Suprapubic skin (tissue), 4 donors: ENCODE measurements around the gene RXRA. TPM values are rescaled to one million over a fixed set of nuclear protein-coding genes. Genes with fewer than 3 reads are reported as not detected.

ENCODE experiments used
- DNase-seq, 2 donors: peaks; one replicate each; pipeline ENCODE4 v3.0.0-alpha.2; 2019; ENCODE audit warnings: low spot score in 2 of 2
- H3K27ac ChIP-seq: fragments of 200-600 bp; sonication (generic); one replicate; pipeline ENCODE4 v1.5.1; 2019
- H3K27me3 ChIP-seq: fragments of 200-600 bp; sonication (generic); one replicate; pipeline ENCODE4 v1.5.1; 2019
- H3K36me3 ChIP-seq: fragments of 200-600 bp; sonication (generic); one replicate; pipeline ENCODE4 v1.5.1; 2019
- H3K4me1 ChIP-seq: fragments of 200-600 bp; sonication (generic); one replicate; pipeline ENCODE4 v1.5.1; 2019
- H3K4me3 ChIP-seq: fragments of 200-600 bp; sonication (generic); one replicate; pipeline ENCODE4 v1.5.1; 2019; ENCODE audit warnings: mild to moderate bottlenecking
- H3K9me3 ChIP-seq: fragments of 200-600 bp; sonication (generic); one replicate; pipeline ENCODE4 v1.5.1; 2019
- EP300 ChIP-seq: sonication (generic); formaldehyde crosslinking; IDR thresholded peaks from one replicate; pipeline ENCODE4 v1.6.1; 2017; ENCODE audit warnings: antibody characterized with exemption
- POLR2A ChIP-seq, 2 donors: fragments of 450-650 bp; IDR thresholded peaks; one replicate each; pipeline ENCODE4 v1.6.1; 2017; ENCODE audit warnings: antibody characterized with exemption in 2 of 2, mild to moderate bottlenecking in 2 of 2, moderate library complexity in 2 of 2
- POLR2AphosphoS5 ChIP-seq, 3 donors: sonication (generic); formaldehyde crosslinking; IDR thresholded peaks; one replicate each; pipeline ENCODE4 v1.6.1; 2017; ENCODE audit warnings: antibody characterized with exemption in 3 of 3
- WGBS: methylation state at CpG from one replicate; pipeline ENCODE4 v1.1.5; 2018; 5-methylcytosine and 5-hydroxymethylcytosine counted together
- total RNA-seq, 4 donors: library from RNA; depleted of rRNA; stranded (reverse); fragments of >200 nt; gene quantifications; one replicate each; pipeline ENCODE4 v1.1.0, GENCODE V29; 2016
- TF ChIP-seq, protein P1 (sequence below), 2 donors: fragments of 200-600 bp in 1 of 2; fragments of 450-650 bp in 1 of 2; sonication (generic) in 1 of 2; IDR thresholded peaks; one replicate each; pipeline ENCODE4 v1.5.1; 2016 to 2019; ENCODE audit warnings: antibody characterized with exemption in 2 of 2, mild to moderate bottlenecking in 1 of 2, moderate library complexity in 1 of 2

RXRA gene
- total RNA-seq, 4 donors from 2014 or later: 165 to 240 (median 185) TPM

DNA sequence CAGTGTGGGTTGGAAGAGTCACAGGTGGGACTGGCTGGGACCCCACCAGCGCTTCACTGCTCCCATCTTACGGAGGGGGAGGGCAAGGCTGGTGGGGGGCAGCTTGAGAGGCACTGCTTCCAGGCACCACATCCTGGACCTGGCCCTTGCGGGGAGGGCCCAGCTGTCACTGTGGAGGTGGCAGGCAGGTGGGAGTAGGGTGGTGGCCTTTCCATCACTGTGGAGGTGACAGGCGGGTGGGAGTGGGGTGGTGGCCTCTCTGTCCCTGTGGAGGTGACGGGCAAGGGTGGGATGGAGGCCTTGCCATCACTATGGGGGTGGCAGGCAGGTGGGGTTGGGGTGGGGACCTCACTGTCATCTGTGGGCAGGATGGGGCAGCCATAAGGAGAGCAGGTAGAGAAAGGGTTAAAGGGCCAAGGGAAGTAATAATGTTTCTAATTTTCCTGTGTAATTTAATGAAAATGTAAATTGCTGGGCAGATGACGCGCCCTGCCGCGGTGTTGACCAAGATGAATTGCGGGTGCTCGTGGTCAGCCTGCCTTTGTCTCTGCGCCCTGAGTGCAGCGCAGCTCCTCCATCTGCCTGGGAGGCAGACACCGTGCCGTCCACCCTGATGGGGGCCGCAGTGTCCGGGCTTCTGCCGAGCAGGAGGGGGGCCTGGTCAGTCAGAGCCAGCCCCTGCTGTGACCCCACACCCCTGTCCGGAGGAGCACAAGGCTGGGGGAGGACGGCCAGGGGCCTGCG lies 20.8 kb downstream of the RXRA start:
- H3K27me3 ChIP-seq: no peaks in the 10 kb centered on the region
- 87% methylated on average over 18 of the region's 21 CpGs for WGBS
- H3K9me3 ChIP-seq: no peaks in the 10 kb centered on the region
- no peak overlapping the region for H3K4me3 ChIP-seq
- DNase-seq: no peak
- peaks cover 100% of the 10 kb centered on the region for H3K4me1 ChIP-seq
- TF ChIP-seq POLR2AphosphoS5 (IDR thresholded peaks at IDR 0.05) (no peak), EP300 (no peak), POLR2A (IDR thresholded peaks at IDR 0.05) (no peak)
- TF ChIP-seq, protein P1, sequence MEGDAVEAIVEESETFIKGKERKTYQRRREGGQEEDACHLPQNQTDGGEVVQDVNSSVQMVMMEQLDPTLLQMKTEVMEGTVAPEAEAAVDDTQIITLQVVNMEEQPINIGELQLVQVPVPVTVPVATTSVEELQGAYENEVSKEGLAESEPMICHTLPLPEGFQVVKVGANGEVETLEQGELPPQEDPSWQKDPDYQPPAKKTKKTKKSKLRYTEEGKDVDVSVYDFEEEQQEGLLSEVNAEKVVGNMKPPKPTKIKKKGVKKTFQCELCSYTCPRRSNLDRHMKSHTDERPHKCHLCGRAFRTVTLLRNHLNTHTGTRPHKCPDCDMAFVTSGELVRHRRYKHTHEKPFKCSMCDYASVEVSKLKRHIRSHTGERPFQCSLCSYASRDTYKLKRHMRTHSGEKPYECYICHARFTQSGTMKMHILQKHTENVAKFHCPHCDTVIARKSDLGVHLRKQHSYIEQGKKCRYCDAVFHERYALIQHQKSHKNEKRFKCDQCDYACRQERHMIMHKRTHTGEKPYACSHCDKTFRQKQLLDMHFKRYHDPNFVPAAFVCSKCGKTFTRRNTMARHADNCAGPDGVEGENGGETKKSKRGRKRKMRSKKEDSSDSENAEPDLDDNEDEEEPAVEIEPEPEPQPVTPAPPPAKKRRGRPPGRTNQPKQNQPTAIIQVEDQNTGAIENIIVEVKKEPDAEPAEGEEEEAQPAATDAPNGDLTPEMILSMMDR (IDR thresholded peaks at IDR 0.05): no peak
- no peaks in the 10 kb centered on the region for H3K36me3 ChIP-seq
- no peak overlapping the region for H3K27ac ChIP-seq

DNA sequence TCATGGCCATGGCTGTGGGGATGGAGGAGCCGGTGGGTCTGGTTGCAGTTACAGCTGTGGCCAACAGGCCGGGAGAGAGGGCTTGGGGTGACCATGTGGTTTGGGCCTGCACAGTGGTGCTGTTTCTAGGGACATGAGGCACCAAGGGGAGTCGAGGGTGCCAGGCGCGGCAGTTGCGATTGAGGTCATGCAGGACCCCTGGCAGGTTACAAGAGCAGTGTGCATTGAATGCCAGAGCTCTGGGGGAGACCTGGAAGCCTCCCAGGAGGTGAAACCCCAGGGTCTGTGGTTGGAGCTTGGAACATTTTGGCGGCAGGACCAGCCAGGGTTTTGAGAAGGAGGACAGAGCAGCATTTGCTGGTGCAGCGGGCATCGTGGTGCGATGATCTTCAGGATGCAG lies 21.7 kb downstream of the RXRA start:
- H3K4me3 ChIP-seq: no peak overlapping the region
- no peak for DNase-seq
- H3K4me1 ChIP-seq: peaks cover 100% of the 10 kb centered on the region
- H3K27ac ChIP-seq: no peak overlapping the region
- H3K27me3 ChIP-seq: no peaks in the 10 kb centered on the region
- no peaks in the 10 kb centered on the region for H3K36me3 ChIP-seq
- no peak for TF ChIP-seq EP300
- TF ChIP-seq, protein P1 (IDR thresholded peaks at IDR 0.05): no peak
- no peak for TF ChIP-seq POLR2A (IDR thresholded peaks at IDR 0.05)
- TF ChIP-seq POLR2AphosphoS5 (IDR thresholded peaks at IDR 0.05): no peak
- H3K9me3 ChIP-seq: no peaks in the 10 kb centered on the region
- WGBS: 87% methylated on average over 6 of the region's 10 CpGs

DNA sequence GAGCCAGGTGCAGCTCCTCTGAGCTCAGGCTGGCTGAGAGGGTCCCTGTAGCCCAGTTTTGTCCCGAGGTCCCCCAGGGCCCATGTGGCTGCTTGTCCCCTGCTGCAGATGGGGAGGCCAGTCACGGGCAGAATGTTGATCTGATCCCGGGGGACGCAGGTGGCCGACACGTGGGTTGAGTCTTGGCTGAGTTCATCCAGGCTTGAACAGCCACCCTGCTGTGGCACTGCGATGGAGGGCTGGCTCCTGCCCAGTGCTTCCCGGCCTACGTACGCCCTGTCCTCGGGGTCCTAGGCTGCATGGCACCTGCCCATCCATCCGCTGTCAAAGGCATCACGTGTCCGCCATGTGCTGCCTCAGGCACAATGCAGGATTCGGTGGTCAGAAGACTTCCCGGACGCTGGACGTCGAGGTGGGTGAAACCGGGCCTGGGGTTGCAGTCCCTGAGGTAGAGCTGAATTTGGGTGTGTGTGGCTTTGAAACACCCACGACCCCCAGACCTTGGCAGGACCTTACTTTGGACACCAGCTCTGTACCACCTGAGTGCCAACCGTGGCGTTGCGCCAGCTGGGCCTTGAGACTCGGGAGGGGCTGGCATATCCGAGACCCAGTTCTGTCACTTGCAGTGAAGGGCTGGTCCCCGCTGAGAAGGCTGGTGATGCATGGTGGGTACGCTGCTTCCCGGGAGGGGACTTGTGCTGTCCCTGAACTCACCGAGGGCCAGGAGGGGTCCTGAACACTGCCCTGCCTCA lies 22.3 kb downstream of the RXRA start:
- no peaks in the 10 kb centered on the region for H3K9me3 ChIP-seq
- no peak overlapping the region for H3K27ac ChIP-seq
- DNase-seq: no peak
- peaks cover 100% of the 10 kb centered on the region for H3K4me1 ChIP-seq
- no peaks in the 10 kb centered on the region for H3K27me3 ChIP-seq
- TF ChIP-seq, protein P1 (IDR thresholded peaks at IDR 0.05): no peak
- no peak for TF ChIP-seq EP300
- TF ChIP-seq POLR2A (IDR thresholded peaks at IDR 0.05): no peak
- TF ChIP-seq POLR2AphosphoS5 (IDR thresholded peaks at IDR 0.05): no peak
- H3K36me3 ChIP-seq: no peaks in the 10 kb centered on the region
- no peak overlapping the region for H3K4me3 ChIP-seq
- WGBS: no CpG with 5 or more reads among the region's 30 CpGs

DNA sequence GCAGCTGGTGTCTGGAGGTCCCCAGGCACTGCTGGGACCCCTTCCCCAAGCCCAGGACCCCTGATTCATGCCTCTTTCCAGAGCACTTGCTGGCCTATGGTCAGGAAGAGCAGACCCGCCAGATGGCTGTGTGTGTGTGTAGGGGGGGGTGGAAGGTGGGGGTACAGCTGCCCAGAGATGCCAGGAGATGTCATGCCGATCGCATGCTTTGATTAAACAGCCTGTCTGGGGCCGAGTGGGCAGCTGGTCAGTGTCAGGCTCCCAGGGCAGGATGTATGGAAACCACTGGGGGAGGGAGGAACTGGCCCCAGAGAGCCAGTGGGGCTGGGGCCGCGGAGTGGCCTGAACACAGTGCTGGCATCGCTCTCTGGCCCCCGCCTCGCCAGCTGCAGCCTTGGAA lies 23.7 kb downstream of the RXRA start:
- DNase-seq: no peak
- TF ChIP-seq, protein P1 (IDR thresholded peaks at IDR 0.05): no peak
- no peak for TF ChIP-seq POLR2A (IDR thresholded peaks at IDR 0.05)
- no peak for TF ChIP-seq EP300
- TF ChIP-seq POLR2AphosphoS5 (IDR thresholded peaks at IDR 0.05): no peak
- WGBS: 97% methylated on average over 5 of the region's 9 CpGs
- Histone ChIP-seq H3K9me3 (no peaks in the 10 kb centered on the region), H3K36me3 (no peaks in the 10 kb centered on the region), H3K27ac (peak overlapping the region; percentile 13), H3K27me3 (no peaks in the 10 kb centered on the region), H3K4me3 (no peak overlapping the region), H3K4me1 (peaks cover 100% of the 10 kb centered on the region)

DNA sequence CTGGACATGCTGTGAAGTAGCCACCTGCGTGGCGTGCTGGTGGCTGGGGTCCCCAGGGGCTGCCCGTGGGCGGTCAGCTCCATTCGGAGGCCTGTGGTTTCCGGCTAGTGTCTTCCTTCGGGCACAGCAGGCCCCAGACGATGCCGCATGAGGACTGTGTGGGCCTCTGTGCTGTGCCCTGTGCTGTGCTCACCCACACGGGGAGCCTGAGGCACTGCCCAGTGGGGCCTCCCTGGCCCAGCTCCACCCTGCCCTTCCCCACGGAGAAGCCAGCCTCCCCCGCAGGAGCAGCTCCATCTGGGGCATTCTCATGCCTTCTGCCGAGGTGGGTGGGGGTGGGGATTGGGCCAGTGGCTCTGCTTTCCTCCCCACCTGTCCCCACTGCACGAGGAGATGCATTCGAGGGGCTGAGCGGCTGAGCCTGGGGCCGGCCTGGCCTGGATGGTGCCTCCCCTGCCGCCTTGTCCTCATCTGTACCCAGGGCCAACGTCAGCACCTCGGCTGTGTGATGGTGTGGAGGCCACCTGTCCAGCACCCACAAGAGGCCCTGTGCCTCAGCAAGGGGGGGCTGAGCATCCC lies 24.2 kb downstream of the RXRA start:
- H3K4me1 ChIP-seq: peaks cover 100% of the 10 kb centered on the region
- no peak overlapping the region for H3K4me3 ChIP-seq
- no peaks in the 10 kb centered on the region for H3K27me3 ChIP-seq
- WGBS: 47% methylated on average over 3 of the region's 20 CpGs
- no peak overlapping the region for H3K27ac ChIP-seq
- H3K9me3 ChIP-seq: no peaks in the 10 kb centered on the region
- DNase-seq: no peak
- TF ChIP-seq POLR2A (IDR thresholded peaks at IDR 0.05) (no peak), POLR2AphosphoS5 (IDR thresholded peaks at IDR 0.05) (no peak)
- TF ChIP-seq, protein P1 (IDR thresholded peaks at IDR 0.05): no peak
- no peaks in the 10 kb centered on the region for H3K36me3 ChIP-seq
